GM18907 (cell line): Measurements from ENCODE around the gene ANXA5.
"Not testable (repeated sequence)": the region's sequence is repeated elsewhere in the genome, so short reads cannot be mapped to it uniquely, and the experiment has no call there.

Source experiments
- ATAC-seq: cut with Tn5 transposase; IDR thresholded peaks from one replicate; pipeline ENCODE4 v1.9.1; 2021; ENCODE audit warnings: mild to moderate bottlenecking, moderate library complexity; ENCODE audit not compliant: unreplicated experiment

ANXA5 gene

DNA sequence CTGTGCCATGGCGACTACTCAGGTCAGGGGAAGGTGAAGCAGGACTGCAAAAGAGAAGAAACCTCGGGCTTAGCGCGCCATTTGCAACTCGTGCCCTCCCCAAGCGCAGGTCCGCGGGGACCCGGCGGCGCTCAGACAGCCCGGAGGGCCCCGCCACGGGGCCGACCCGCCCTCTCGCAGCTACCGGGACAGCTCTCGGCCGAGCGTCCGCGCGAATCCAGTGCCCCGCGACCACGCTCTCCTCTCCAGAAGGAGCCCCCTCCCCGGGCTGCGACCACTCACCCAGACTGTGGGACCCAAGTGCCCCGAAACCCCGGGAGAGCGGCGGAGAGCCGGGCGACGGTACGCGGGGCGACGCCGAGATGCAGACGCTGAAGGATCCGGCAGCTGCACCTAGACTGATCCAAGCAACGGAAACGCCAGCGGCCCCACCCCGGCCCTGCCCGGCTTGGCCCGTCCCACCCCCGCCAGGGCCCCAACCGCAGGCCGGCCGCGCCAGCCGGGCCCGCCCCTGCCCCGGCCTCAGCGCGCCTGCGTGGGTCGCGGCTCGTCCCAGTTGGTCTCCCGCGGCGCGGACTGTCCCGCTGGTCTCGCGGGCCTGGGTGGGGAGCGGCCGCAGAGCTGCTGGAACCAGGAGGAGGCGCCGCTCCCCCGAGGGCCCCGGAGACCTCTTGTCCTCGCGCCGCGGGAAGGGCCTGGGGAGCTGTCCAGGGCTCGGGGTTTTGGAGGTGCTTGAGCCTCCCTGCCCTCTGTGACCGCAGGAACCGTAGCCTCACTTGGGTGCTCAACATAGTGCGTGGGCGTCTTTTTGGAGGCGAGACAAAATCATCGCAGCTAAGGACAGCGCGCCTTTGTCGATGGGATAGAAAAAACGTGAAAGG is at the start of gene ANXA5:
ANXA5 (minus strand) TSS at position 400 of the 881 bp plus-strand sequence; CDS start at position 9, 391 bp downstream.
- peak; percentile 95 for ATAC-seq

GRCh38 chr4:121742794-121743193 is 46.0 kb upstream of the ANXA5 start:
- no peak for ATAC-seq

GRCh38 chr4:121741751-121742150 is 45.0 kb upstream of the ANXA5 start:
- ATAC-seq: no peak

GRCh38 chr4:121740796-121741409 is 44.1 kb upstream of the ANXA5 start:
- ATAC-seq: no peak

GRCh38 chr4:121739575-121739974 is 42.8 kb upstream of the ANXA5 start:
- ATAC-seq: no peak

GRCh38 chr4:121738780-121739535 is 42.2 kb upstream of the ANXA5 start:
- ATAC-seq: no peak

GRCh38 chr4:121737846-121738554 is 41.2 kb upstream of the ANXA5 start:
- no peak for ATAC-seq

DNA sequence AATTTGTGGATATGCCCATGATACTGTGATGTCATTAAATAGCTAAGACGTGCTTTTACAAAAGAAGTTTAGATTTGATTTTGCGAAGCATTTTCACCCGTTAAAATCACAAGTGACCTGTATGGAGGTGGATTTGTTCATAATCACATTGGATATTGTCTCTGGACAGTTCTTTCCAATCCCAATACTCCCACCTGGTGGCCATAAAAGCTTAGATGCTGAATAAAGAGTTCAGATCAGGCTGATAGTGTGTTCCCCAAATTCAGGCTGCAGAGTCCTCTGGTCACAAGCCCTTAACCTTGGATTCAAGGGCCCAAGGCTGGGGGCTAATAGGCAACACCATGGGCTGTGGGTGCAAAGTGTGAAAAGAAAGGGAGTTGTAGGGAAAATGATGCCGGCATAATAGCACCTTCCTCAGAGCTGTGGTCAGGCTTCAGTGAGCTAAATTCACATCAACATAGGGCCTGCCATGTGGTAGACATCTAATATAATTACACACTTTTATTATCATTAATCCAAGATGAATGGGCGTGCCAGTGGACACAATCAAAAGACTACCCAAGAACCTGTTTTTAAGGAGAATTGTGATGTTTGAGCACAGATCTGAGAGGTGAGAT is 40.1 kb upstream of the ANXA5 start:
- peak; percentile 67 for ATAC-seq

- ATAC-seq: no peak
These were observed 37.8 kb upstream of the ANXA5 start for GRCh38 chr4:121734571-121734970.

DNA sequence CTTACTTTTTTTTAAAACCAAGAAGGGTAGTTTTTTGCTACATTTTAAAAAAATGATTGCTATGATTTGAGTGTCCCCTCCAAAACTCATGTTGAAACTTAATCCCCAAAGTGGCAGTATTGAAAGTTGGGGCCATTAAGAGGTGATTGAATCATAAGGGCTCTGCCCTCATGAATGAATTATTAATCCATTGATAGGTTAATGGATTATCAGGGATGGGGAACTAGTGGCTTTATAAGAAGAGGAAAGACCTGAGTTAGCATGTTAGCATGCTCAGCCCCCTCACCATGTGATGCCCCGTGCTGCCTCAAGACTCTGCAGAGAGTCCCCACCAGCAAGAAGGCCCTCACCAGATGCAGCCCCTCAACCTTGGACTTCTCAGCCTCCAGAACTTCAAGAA is 37.2 kb upstream of the ANXA5 start:
- ATAC-seq: no peak

- ATAC-seq: not testable (repeated sequence)
These were observed 33.0 kb upstream of the ANXA5 start for GRCh38 chr4:121729753-121730152.

DNA sequence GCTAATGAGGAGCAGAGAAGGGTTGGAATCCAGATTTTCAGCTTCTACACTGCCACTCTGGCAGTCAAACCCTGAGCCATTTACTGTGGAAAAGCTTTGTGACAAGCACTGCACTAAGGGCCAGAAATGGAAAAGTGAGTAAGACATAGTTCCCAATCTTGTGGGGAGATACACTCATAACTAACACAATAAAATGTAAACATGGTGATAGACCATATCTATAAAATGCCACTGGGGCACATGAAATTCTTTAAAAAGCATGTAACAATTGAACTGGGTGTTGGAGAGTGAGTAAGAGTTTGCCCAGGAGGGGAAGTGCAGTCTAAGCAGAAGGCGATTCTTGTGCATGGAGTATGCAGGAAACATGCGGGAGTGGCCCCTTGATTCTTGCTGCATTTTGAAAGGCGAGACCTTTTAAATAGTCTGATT is 32.0 kb upstream of the ANXA5 start:
- ATAC-seq: no peak

GRCh38 chr4:121728066-121728465 is 31.3 kb upstream of the ANXA5 start:
- ATAC-seq: no peak

DNA sequence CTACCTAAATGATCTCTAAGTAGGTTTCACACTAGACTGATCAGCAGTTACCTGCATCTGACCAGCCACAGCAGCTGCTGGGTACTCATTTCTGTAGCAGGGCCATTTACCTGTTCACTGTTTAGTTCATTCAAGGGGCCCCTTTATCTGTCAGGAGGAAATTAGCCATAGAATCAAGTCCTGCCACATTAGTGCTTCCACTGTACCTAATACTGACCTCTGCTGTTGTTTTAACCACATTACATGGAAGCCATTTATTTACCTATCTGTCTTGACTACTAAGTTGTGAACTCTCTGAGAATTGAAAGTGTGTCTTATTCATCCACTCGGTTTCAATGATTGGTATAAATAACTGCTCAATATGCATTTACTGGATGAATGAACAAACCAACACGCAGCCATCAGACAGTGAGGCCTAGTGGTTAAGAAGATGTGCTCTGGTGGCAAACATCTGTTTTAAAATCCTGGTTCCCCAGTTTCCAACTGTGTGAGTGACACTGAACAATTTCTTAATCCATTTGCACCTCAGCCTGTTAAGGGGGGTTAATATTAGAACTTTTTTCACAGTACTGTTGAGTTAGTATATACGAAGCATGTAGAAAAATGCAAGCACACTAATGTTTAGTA is 30.0 kb upstream of the ANXA5 start:
- peak; percentile 98 for ATAC-seq

DNA sequence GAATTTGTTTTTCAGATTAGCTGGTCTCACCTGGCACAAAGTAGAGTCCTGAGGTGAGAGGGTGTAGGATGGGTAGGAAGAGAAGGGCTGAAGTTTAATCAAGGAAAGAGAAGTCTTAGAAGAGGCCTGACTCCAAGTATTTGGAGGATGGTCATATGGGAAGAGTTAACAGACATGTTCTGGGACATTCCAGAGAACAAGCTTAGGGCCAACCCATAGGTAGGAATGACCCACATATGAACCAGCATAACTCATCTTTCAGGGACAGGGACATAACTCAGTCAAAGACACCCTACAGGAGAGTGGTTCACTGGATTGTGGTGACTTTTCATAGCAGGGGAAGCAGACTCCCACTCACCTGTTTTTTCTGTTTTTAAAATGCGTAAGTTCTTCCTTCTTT is 27.9 kb upstream of the ANXA5 start:
- no peak for ATAC-seq

DNA sequence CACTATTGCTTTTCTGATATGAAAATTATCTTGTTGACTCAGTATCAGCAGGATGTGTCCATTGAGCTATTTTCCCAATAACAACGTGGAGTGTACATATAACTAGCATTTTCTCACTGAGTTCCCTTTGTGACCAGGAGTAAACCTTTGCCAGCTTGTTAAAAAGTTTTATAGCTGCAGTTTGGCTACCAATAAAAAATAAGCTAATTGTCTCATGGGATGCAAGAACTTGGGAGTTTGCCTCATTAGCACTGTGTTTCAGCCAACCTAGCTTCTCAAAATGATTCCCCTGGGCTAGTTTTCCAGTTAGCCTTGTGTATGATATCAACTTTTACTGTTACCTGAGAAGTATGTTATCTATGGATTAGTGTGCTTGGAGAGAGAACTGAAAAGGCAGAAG is 24.9 kb upstream of the ANXA5 start:
- ATAC-seq: no peak

GRCh38 chr4:121720109-121720508 is 23.3 kb upstream of the ANXA5 start:
- no peak for ATAC-seq

- ATAC-seq: no peak
These were observed 21.0 kb upstream of the ANXA5 start for GRCh38 chr4:121717680-121718237.

GRCh38 chr4:121714548-121714947 is 17.8 kb upstream of the ANXA5 start:
- no peak for ATAC-seq

GRCh38 chr4:121712783-121713182 is 16.0 kb upstream of the ANXA5 start:
- ATAC-seq: no peak
